ENCODE measurements around the gene PHACTR4.

- no peak for TF ChIP-seq POLR2A (IDR thresholded peaks at IDR 0.05)
- TF ChIP-seq, protein P1, sequence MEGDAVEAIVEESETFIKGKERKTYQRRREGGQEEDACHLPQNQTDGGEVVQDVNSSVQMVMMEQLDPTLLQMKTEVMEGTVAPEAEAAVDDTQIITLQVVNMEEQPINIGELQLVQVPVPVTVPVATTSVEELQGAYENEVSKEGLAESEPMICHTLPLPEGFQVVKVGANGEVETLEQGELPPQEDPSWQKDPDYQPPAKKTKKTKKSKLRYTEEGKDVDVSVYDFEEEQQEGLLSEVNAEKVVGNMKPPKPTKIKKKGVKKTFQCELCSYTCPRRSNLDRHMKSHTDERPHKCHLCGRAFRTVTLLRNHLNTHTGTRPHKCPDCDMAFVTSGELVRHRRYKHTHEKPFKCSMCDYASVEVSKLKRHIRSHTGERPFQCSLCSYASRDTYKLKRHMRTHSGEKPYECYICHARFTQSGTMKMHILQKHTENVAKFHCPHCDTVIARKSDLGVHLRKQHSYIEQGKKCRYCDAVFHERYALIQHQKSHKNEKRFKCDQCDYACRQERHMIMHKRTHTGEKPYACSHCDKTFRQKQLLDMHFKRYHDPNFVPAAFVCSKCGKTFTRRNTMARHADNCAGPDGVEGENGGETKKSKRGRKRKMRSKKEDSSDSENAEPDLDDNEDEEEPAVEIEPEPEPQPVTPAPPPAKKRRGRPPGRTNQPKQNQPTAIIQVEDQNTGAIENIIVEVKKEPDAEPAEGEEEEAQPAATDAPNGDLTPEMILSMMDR (IDR thresholded peaks at IDR 0.05) = no peak
Measured at GRCh38 chr1:28447679-28448078, 78.1 kb downstream of the PHACTR4 start.
